ENCODE measurements around the gene AJUBA.

AJUBA gene

DNA sequence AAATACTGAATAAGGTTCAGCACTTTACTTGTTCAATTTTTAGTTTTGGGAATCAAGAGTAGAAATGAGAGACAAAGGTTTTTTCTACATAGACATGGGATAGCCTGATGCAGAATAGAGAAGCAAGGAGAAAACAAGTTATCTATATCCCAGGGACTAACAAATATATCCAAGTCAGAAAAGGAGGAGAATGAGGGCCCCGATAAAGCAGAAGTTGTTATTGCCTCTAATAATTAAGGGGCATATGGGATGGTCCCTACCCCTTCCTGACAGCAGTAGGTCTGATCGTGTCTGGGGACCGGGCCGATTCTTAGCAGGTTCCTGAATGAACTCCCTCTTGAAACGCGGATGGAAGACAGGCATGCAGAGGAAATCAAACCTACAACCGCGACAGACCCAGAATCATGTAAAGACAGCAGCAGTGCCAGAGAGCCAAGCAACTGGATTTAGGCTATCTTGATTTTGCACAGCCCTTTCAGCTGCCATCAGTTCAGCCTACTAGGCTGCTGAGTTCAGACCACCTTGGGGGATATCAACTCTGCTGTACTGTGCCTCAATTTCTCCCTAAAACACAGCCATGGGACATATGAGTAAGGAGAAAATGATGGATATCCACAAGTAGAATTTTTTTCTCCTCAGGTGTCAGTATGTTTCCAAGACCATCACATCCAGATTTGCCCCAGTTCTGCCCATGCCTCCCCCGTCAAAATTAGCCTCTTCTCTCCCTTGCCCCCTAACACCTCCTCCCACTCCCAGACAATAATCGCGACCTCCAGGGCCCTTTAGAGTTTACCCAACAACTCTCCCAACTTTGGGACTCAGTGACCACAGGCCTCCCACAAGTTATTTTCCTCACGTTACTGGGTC, 53.9 kb downstream of the AJUBA start:
- DNase-seq (ENCODE audit: low read depth), result peak; percentile 23
- Histone ChIP-seq H3K4me1 (ENCODE audit: control insufficient read depth, insufficient read depth, low read length) (peaks cover 14% of the 10 kb centered on the region), H3K27me3 (replicated peaks; ENCODE audit: control insufficient read depth, insufficient read depth, low read length) (no peaks in the 10 kb centered on the region), H3K9me3 (ENCODE audit: control insufficient read depth, low read length) (no peaks in the 10 kb centered on the region), H3K4me3 (ENCODE audit: low read length) (peak overlapping the region; percentile 99), H3K9ac (ENCODE audit: low read length) (peak overlapping the region; percentile 96), H3K36me3 (ENCODE audit: control insufficient read depth, insufficient read depth, low read length, severe bottlenecking) (peaks cover 30% of the 10 kb centered on the region)

DNA sequence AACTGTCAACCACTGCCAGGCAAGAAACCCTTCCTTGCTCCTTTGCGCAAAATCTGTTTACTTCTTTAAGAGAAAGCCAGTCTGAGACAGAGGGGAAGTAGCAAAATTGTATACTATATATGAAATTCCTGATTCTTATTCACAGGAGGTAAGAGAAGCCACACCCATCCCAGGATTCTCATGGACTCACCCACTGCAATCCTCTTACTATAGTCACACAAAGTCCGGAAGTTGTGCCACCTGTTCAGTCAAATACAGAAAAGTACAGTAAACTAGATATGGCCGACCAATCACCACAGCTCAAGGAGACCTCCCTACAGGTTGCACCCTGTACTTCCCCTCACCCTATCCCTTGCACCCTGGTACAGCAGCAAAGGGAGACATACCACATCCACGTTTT, 56.0 kb downstream of the AJUBA start:
- H3K27me3 ChIP-seq (replicated peaks; ENCODE audit: control insufficient read depth, insufficient read depth, low read length), result no peaks in the 10 kb centered on the region

DNA sequence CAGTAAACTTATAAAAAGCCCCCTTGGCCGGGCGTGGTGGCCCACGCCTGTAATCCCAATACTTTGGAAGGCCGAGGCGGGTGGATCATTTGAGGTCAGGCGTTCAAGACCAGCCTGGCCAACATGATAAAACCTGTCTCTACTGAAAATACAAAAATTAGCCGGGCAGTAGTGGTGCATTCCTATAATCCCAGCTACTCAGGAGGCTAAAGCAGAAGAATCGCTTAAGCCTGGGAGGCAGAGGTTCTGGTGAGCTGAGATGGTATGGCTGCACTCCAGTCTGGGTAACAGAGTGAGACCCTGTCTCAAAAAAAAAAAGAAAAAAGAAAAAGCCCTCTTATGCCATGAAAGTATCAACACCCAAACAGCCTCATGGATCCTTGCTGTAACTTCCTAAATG, 56.8 kb downstream of the AJUBA start:
- Histone ChIP-seq H3K9me3 (ENCODE audit: control insufficient read depth, low read length) (no peaks in the 10 kb centered on the region), H3K4me3 (ENCODE audit: low read length) (no peak overlapping the region), H3K27me3 (replicated peaks; ENCODE audit: control insufficient read depth, insufficient read depth, low read length) (no peaks in the 10 kb centered on the region), H3K4me1 (ENCODE audit: control insufficient read depth, insufficient read depth, low read length) (peaks cover 17% of the 10 kb centered on the region), H3K9ac (ENCODE audit: low read length) (no peak overlapping the region), H3K36me3 (ENCODE audit: control insufficient read depth, insufficient read depth, low read length, severe bottlenecking) (peaks cover 56% of the 10 kb centered on the region)
- DNase-seq (ENCODE audit: low read depth), result no peak

More for the DNA sequence above, 56.0 kb downstream of the AJUBA start:
- Histone ChIP-seq H3K9ac (ENCODE audit: low read length) (no peak overlapping the region), H3K36me3 (ENCODE audit: control insufficient read depth, insufficient read depth, low read length, severe bottlenecking) (peaks cover 48% of the 10 kb centered on the region), H3K4me1 (ENCODE audit: control insufficient read depth, insufficient read depth, low read length) (peaks cover 17% of the 10 kb centered on the region), H3K9me3 (ENCODE audit: control insufficient read depth, low read length) (no peaks in the 10 kb centered on the region), H3K4me3 (ENCODE audit: low read length) (no peak overlapping the region)
- DNase-seq (ENCODE audit: low read depth), result peak; percentile 23

DNA sequence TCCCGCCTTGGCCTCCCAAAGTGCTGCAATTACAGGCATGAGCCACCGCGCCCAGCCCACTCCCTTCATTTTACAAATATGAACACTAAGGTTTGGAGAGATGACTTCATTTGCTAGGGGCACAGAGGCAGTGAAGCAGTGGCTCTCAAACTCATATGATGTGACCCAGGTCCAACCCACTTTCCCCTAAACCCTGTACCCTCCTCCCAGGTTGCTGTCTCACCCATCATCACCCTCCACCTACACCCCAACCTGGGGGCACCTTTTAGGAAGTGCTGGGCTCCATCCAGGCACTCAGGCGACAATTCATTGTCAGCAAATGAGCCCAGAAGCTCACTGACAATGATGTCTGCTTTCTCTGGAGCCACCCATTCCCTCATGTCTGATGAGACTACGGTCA, 58.6 kb downstream of the AJUBA start:
- Histone ChIP-seq H3K9ac (ENCODE audit: low read length) (no peak overlapping the region), H3K4me1 (ENCODE audit: control insufficient read depth, insufficient read depth, low read length) (peaks cover 19% of the 10 kb centered on the region), H3K27me3 (replicated peaks; ENCODE audit: control insufficient read depth, insufficient read depth, low read length) (no peaks in the 10 kb centered on the region), H3K36me3 (ENCODE audit: control insufficient read depth, insufficient read depth, low read length, severe bottlenecking) (peaks cover 63% of the 10 kb centered on the region), H3K4me3 (ENCODE audit: low read length) (no peak overlapping the region), H3K9me3 (ENCODE audit: control insufficient read depth, low read length) (no peaks in the 10 kb centered on the region)
- DNase-seq (ENCODE audit: low read depth), result no peak

DNA sequence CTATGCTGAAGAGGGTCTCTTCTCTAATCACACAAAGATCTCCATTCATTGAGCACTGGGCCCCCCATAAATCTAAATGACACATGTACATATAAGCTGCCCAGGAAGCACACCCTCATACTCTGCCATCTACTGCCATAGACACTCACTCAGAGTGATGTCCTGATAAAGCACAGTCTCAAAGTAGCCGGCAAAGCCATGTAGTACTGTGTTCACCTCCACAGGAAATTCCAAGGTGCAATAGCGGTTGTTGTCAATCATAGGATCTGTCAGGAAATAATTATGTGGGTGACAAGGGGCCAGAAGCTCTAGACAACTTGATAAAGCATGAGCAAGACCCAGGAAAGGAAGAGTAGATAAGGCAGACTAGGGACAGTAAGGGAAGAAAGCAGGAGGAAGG, 60.1 kb downstream of the AJUBA start:
- H3K9me3 ChIP-seq (ENCODE audit: control insufficient read depth, low read length), result no peaks in the 10 kb centered on the region
- no peak for DNase-seq (ENCODE audit: low read depth)
- peaks cover 14% of the 10 kb centered on the region for H3K4me1 ChIP-seq (ENCODE audit: control insufficient read depth, insufficient read depth, low read length)
- H3K4me3 ChIP-seq (ENCODE audit: low read length), result no peak overlapping the region
- H3K9ac ChIP-seq (ENCODE audit: low read length), result no peak overlapping the region
- no peaks in the 10 kb centered on the region for H3K27me3 ChIP-seq (replicated peaks; ENCODE audit: control insufficient read depth, insufficient read depth, low read length)
- peaks cover 63% of the 10 kb centered on the region for H3K36me3 ChIP-seq (ENCODE audit: control insufficient read depth, insufficient read depth, low read length, severe bottlenecking)
